ENCODE measurements around the gene ARHGAP32.
A peak's percentile ranks its signal among the peaks of the same experiment; 100 is the strongest.

ARHGAP32 gene

GRCh38 chr11:129215506-129216245 lies 23.6 kb upstream of the ARHGAP32 start:
- TF ChIP-seq, protein P1, sequence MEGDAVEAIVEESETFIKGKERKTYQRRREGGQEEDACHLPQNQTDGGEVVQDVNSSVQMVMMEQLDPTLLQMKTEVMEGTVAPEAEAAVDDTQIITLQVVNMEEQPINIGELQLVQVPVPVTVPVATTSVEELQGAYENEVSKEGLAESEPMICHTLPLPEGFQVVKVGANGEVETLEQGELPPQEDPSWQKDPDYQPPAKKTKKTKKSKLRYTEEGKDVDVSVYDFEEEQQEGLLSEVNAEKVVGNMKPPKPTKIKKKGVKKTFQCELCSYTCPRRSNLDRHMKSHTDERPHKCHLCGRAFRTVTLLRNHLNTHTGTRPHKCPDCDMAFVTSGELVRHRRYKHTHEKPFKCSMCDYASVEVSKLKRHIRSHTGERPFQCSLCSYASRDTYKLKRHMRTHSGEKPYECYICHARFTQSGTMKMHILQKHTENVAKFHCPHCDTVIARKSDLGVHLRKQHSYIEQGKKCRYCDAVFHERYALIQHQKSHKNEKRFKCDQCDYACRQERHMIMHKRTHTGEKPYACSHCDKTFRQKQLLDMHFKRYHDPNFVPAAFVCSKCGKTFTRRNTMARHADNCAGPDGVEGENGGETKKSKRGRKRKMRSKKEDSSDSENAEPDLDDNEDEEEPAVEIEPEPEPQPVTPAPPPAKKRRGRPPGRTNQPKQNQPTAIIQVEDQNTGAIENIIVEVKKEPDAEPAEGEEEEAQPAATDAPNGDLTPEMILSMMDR (IDR thresholded peaks at IDR 0.05; ENCODE audit: low read depth, low read length) = no peak
- no peak for DNase-seq (ENCODE audit: low read depth in 2 of 2)
- H3K4me3 ChIP-seq (replicated peaks in 1 of 2; ENCODE audit: low read depth in 2 of 2, low read length in 2 of 2) = no peak overlapping the region

GRCh38 chr11:129214710-129215295 lies 22.7 kb upstream of the ARHGAP32 start:
- no peak for DNase-seq (ENCODE audit: low read depth in 2 of 2)
- TF ChIP-seq, protein P1 (IDR thresholded peaks at IDR 0.05; ENCODE audit: low read depth, low read length) = no peak
- no peak overlapping the region for H3K4me3 ChIP-seq (replicated peaks in 1 of 2; ENCODE audit: low read depth in 2 of 2, low read length in 2 of 2)

- TF ChIP-seq, protein P1 (IDR thresholded peaks at IDR 0.05; ENCODE audit: low read depth, low read length) = no peak
- DNase-seq (ENCODE audit: low read depth in 2 of 2) = no peak
- H3K4me3 ChIP-seq (replicated peaks in 1 of 2; ENCODE audit: low read depth in 2 of 2, low read length in 2 of 2) = no peak overlapping the region
These were observed 21.1 kb upstream of the ARHGAP32 start for GRCh38 chr11:129213261-129213660.

DNA sequence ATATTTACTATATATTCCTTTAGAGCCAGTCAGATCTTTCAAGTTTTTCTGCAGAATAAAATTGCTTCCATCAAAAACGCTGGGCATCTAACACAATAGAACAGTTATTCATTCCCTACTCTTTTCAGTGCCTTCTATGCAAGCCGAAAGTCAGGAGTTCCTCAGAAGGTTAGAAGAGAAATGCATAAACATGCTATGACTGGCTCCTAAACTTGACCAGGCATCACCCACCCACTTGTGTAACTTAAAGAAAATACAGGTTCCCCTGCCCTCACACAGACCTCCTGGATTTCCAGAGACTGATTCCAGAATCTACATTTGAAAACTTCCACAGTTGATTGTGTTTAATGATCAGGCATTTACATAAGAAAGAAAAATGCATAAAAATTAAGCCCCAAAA lies 19.3 kb upstream of the ARHGAP32 start:
- TF ChIP-seq, protein P1 (IDR thresholded peaks at IDR 0.05; ENCODE audit: low read depth, low read length) = no peak
- no peak for DNase-seq (ENCODE audit: low read depth in 2 of 2)

DNA sequence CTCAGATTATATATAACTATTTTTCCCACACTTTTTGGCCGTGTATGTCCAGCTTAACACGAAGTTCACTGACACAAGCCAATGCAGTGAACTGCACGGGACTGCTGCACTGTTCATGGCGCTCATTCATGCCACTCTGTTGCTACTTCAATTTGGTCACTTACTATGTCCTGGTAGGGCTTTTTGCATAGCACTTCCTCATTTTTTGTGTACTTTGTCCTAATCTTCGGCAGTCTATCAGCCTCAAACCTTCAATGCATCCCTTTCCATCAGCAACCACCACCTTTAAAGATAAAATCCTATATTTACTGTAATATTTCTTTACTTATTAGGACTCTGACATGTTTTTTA lies 18.7 kb upstream of the ARHGAP32 start:
- TF ChIP-seq, protein P1 (IDR thresholded peaks at IDR 0.05; ENCODE audit: low read depth, low read length) = no peak
- DNase-seq (ENCODE audit: low read depth in 2 of 2) = no peak
- no peak overlapping the region for H3K4me3 ChIP-seq (replicated peaks in 1 of 2; ENCODE audit: low read depth in 2 of 2, low read length in 2 of 2)

More for the DNA sequence above, 19.3 kb upstream of the ARHGAP32 start:
- no peak overlapping the region for H3K4me3 ChIP-seq (replicated peaks in 1 of 2; ENCODE audit: low read depth in 2 of 2, low read length in 2 of 2)

DNA sequence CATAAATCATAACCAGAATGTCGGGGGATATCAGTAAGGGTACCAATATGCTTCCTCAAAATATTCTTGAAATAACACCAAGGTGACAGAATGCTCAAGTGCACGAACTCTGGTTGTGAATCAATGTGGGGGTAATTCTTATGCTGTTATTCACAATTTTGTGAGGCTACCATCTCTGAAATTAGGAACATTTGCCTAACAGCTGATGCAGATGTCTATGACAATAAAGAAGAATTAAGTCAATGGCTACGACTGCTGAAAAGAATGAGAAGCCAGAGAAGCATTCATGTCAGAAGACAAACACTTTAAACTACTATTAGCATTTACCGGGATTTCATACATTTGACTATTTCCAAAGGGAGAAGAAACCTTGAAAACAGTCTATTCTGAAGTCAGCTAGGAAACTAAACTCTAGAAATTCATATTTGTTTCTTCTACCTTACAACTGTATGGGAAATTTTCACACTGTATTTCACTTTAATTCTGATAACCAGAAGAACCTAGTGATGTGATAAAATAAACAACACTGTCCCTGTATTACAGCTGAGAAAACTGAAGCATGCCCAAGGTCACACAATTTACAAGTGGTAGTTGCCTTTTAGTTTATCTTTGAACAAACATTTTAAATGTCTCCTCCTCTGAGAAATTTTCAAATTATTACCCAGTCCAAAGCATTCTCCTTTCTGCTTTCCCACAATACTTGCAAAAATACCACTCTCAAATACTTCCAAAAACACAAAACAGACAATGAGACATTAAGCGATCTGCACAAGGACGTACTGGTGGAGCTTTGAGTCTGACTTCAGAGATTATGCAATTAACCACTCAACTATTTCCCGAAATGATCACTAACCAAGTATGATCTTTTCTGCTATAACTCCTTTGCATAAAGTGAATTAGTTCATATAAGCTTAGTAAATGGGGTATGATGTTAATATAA lies 18.0 kb upstream of the ARHGAP32 start:
- DNase-seq (ENCODE audit: low read depth in 2 of 2) = peak in 1 of 2 donors; percentile 12
- TF ChIP-seq, protein P1 (IDR thresholded peaks at IDR 0.05; ENCODE audit: low read depth, low read length) = no peak
- no peak overlapping the region for H3K4me3 ChIP-seq (replicated peaks in 1 of 2; ENCODE audit: low read depth in 2 of 2, low read length in 2 of 2)
